GM12872 (cell line): ENCODE measurements around the gene TNFSF13.

ENCODE experiments used
- TF ChIP-seq, protein P1 (sequence below): IDR thresholded peaks from 3 replicates; pipeline ENCODE4 v1.5.1; 2011; ENCODE audit warnings: low read depth, mild to moderate bottlenecking, low read length, moderate library complexity; ENCODE audit not compliant: insufficient read depth

Gene TNFSF13

DNA sequence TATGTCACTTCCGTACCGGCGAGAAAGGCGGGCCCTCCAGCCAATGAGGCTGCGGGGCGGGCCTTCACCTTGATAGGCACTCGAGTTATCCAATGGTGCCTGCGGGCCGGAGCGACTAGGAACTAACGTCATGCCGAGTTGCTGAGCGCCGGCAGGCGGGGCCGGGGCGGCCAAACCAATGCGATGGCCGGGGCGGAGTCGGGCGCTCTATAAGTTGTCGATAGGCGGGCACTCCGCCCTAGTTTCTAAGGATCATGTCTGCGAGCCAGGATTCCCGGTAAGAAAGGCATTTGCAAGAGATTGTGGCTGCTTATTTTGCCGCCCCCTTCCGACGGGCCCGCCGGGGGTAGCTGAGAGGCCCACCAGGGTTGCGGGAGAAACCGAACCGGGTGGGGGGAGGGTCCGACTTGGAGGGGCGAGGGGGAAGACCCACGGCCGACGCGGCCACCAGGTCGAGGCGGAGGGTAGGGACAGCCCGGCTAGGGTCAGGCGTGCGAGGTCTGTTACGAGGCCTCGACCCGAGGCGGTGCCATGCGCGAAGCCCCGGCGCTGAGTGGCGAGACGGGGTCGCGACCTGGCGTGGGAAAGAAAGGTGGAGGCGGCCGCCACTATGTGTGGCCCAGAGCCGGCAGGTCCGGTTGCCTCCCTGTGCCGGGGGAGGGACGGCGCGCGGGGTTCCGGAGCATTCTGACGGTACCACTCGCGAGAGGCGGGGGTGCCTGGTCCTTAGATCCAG is 14.2 kb downstream of the TNFSF13 start:
- TF ChIP-seq, protein P1, sequence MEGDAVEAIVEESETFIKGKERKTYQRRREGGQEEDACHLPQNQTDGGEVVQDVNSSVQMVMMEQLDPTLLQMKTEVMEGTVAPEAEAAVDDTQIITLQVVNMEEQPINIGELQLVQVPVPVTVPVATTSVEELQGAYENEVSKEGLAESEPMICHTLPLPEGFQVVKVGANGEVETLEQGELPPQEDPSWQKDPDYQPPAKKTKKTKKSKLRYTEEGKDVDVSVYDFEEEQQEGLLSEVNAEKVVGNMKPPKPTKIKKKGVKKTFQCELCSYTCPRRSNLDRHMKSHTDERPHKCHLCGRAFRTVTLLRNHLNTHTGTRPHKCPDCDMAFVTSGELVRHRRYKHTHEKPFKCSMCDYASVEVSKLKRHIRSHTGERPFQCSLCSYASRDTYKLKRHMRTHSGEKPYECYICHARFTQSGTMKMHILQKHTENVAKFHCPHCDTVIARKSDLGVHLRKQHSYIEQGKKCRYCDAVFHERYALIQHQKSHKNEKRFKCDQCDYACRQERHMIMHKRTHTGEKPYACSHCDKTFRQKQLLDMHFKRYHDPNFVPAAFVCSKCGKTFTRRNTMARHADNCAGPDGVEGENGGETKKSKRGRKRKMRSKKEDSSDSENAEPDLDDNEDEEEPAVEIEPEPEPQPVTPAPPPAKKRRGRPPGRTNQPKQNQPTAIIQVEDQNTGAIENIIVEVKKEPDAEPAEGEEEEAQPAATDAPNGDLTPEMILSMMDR, result no peak

DNA sequence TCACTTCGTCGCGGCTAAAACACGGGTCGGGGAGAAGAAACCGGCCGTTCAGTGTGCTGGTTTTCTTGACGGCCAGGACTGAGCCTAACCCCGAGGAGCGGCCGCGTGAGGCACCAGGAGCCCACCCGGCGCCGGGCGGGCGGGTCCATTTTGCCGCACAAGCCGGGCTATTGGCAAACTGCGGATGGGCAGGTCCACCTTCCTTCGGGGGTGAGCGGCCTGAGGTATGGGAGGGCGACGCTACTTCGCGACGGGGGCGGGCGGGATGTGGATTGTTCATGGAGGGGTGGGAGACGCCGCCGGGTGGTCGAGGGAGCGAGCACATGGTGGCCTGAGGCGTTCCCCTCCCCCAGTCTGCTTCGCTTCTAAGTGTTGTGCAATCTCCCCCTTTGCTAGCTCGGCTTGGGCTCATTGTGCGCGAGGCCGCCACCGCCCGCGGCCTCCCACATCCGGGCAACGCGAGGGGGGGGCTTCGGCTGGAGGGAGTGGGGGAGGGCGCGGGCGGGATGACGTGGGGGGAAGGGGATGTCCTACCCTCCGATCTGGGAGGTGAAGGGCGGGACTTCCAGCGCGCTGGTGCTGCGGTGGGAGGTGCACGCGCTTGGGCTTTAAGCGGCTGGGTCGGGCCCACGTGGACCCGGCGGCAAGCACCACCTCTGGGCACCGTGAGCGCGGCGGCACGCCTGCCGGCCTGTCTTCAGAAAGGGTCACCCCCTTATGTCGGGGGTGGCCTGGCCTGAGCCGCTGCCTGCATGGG is 15.0 kb downstream of the TNFSF13 start:
- TF ChIP-seq, protein P1, result no peak

DNA sequence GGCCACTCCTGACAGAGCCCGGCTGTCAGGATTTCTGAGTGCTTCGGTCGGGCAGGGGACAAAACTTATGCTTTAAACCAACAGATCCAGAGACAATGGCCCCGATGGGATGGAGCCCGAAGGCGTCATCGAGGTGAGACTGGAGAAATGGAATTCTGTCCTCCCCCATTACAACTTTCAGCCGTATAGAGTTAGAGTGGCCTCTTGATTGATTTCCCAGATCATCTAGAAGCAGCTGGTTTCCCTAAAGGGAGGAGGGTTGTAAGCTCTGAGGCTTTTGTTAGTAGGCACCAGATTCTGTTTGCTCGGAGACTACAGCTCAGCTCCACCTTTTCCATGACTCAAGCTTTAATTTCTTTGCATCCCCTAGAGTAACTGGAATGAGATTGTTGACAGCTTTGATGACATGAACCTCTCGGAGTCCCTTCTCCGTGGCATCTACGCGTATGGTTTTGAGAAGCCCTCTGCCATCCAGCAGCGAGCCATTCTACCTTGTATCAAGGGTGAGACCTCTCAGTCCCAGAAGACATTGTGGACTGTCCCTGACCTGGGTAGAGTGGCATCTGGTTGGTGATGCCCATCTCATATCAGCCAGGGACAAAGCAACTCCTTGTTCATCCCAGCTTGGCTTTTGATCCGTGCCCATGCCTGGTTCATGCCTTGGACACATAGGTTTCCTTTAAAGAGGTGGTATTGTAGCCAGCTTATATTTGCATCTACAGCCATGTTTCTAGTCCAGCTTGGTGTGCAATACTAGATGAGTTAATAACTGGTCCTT is 15.8 kb downstream of the TNFSF13 start:
- TF ChIP-seq, protein P1, result no peak

DNA sequence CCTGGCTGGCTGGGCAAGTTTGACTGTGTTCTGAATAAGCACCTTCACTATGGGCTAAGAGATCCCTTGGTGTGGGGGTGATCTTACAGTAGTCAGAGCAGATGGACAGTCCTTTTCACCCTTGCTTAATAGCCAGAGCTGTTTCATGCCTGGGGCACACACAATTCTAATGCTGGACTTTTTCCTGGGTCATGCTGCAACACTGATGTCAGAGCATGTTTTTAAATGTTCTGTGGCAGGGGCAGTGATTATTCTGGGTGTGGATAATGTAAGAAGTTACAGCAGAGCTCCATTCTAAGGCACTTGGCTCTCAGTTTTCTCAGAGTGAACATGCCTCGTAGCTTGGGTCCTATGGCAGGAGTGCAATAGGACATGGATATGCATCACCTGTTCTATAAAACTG is 16.9 kb downstream of the TNFSF13 start:
- TF ChIP-seq, protein P1, result no peak

DNA sequence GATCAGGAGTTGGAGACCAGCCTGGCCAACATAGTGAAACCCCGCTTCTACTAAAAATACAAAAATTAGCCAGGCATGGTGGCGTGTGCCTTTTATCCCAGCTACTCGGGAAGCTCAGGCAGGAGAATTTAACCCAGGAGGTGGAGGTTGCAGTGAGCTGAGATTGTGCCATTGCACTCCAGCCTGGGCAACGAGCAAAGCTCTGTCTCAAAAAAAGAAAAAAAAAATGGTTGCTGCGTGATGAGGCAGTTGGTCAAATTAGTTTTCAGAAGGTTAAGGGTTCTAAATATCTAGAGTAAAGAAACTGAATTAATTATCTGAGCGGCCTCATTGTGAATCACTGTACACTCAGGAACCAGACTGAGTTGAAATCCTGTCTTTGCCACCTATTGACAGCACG is 17.4 kb downstream of the TNFSF13 start:
- TF ChIP-seq, protein P1, result no peak

DNA sequence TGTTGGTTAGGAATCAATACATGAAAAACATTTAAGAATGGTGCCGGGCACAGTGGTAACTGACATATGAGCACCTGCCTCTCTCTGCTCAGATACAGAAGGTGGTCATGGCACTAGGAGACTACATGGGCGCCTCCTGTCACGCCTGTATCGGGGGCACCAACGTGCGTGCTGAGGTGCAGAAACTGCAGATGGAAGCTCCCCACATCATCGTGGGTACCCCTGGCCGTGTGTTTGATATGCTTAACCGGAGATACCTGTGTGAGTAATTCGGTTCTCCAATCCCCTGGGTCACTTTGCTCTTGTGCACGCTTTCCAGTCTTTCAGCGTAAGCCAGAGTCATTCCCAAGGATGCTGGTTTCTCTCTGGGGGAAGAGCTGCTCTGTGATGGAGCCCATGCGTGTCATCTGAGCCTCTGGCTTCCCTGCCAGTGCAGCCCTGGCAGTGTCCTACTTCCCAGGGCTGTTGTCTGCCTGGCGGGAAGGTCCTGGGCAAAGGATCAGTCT is 17.9 kb downstream of the TNFSF13 start:
- TF ChIP-seq, protein P1, result no peak
